HepG2 (cell line): ENCODE data around the gene C1orf21. TPM values are rescaled to one million over a fixed set of nuclear protein-coding genes. Genes with fewer than 3 reads are reported as not detected.

Experiments
- ATAC-seq: fragments of 200-7000 bp; cut with Tn5 transposase; 3 replicates; pipeline ENCODE4 v1.9.1; 2020; ENCODE audit warnings: mild to moderate bottlenecking, moderate library complexity
- BruUV-seq: library from RNA; stranded (reverse); fragments of 400-500 nt; replicated peaks from 2 replicates; lab custom pipeline; 2021; lab: Mats Ljungman, UMichigan
- CTCF ChIA-PET: fragments of 300-600 bp; formaldehyde crosslinking; extraction: SDS; loops from one replicate; lab custom pipeline; 2021; ENCODE audit warnings: low total read pairs, inconsistent platforms, low intra/inter-chr PET ratio; lab: Yijun Ruan, JAX
- POLR2A ChIA-PET: fragments of 350-600 bp; sonication (Branson Sonifier 250); formaldehyde crosslinking; loops from one replicate; lab custom pipeline; 2020; ENCODE audit warnings: antibody characterized with exemption, inconsistent platforms; lab: Yijun Ruan, JAX
- DNase-seq: peaks from one replicate; pipeline ENCODE4 v3.0.0-alpha.2; 2015; ENCODE audit warnings: low spot score
- FAIRE-seq: peaks from 3 replicates; lab custom pipeline; 2011; peaks lifted over from hg19 to GRCh38; lab: Jason Lieb, UNC
- H2AFZ ChIP-seq: one replicate; pipeline ENCODE4 v1.6.1; 2011; ENCODE audit warnings: low read length, inconsistent platforms
- H3K27ac ChIP-seq: fragments of 300-600 bp; 3 replicates; pipeline ENCODE4 v1.8.0; 2011; ENCODE audit warnings: mixed run types, mild to moderate bottlenecking, mixed read lengths, low read length, inconsistent platforms; ENCODE audit not compliant: insufficient read depth; ENCODE audit errors: extremely low read length
- H3K27me3 ChIP-seq, 2 experiments: fragments of 200-600 bp in 1 of 2; 2 replicates in 1 of 2; 3 replicates in 1 of 2; pipeline versions ENCODE4 v1.6.0 to v1.8.0; 2011; ENCODE audit warnings: low read length in 2 of 2, mild to moderate bottlenecking in 2 of 2, moderate library complexity in 2 of 2, inconsistent platforms in 1 of 2; ENCODE audit not compliant: insufficient read depth in 2 of 2, control insufficient read depth in 1 of 2
- H3K36me3 ChIP-seq, 2 experiments: fragments of 200-600 bp in 1 of 2; replicated peaks in 1 of 2; 2 replicates in 1 of 2; 3 replicates in 1 of 2; pipeline versions ENCODE4 v1.5.1 to v1.8.0; 2011; ENCODE audit warnings: low read length in 2 of 2, inconsistent platforms in 1 of 2; ENCODE audit not compliant: insufficient read depth in 2 of 2, control insufficient read depth in 1 of 2
- H3K4me1 ChIP-seq: 2 replicates; pipeline ENCODE4 v1.5.1; 2012; ENCODE audit warnings: low read length, inconsistent platforms; ENCODE audit not compliant: insufficient read depth
- H3K4me2 ChIP-seq: 2 replicates; pipeline ENCODE4 v1.6.0; 2011; ENCODE audit warnings: low read depth, low read length, inconsistent platforms
- H3K4me3 ChIP-seq, 3 experiments: fragments of 200-600 bp in 1 of 3; sonication (generic), shearing (Covaris generic) in 1 of 3; replicated peaks in 1 of 3; 2 replicates each; pipeline ENCODE4 v1.5.1; 2011 to 2016; ENCODE audit warnings: low read length in 3 of 3, inconsistent platforms in 2 of 3, low read depth in 2 of 3, mild to moderate bottlenecking in 2 of 3, control low read depth in 1 of 3, mixed read lengths in 1 of 3; ENCODE audit not compliant: insufficient read depth in 1 of 3
- H3K79me2 ChIP-seq: one replicate; pipeline ENCODE4 v1.6.1; 2011; ENCODE audit warnings: low read length, inconsistent platforms; ENCODE audit not compliant: insufficient read depth
- H3K9ac ChIP-seq: 2 replicates; pipeline ENCODE4 v1.6.0; 2011; ENCODE audit warnings: mild to moderate bottlenecking, low read depth, low read length, inconsistent platforms; ENCODE audit not compliant: insufficient read depth
- H3K9me3 ChIP-seq: 2 replicates; pipeline ENCODE4 v1.5.1; 2012; ENCODE audit warnings: mild to moderate bottlenecking, low read length
- H4K20me1 ChIP-seq: 2 replicates; pipeline ENCODE4 v1.6.0; 2011; ENCODE audit warnings: inconsistent platforms, mild to moderate bottlenecking, low read length, moderate library complexity; ENCODE audit not compliant: insufficient read depth
- JUN ChIP-seq: sonication (generic); formaldehyde crosslinking; IDR thresholded peaks from 2 replicates; pipeline ENCODE4 v1.4.0; 2020; ENCODE audit warnings: mild to moderate bottlenecking, missing genetic modification reagents
- SKI ChIP-seq: fragments of 450-650 bp; IDR thresholded peaks from one replicate; pipeline ENCODE4 v1.6.1; 2018; ENCODE audit warnings: mild to moderate bottlenecking; ENCODE audit not compliant: partially characterized antibody
- SMC3 ChIP-seq: IDR thresholded peaks from 2 replicates; pipeline ENCODE4 v1.6.1; 2011; ENCODE audit warnings: low read length, improper control_type of control experiment
- WGBS: methylation state at CpG from one replicate; pipeline ENCODE4 v1.1.6; 2017; ENCODE audit warnings: low lambda C conversion rate; 5-methylcytosine and 5-hydroxymethylcytosine counted together
- in situ Hi-C: cut with HindIII; loops from 2 replicates; pipeline ENCODE4 v1.10.0; 2017; ENCODE audit warnings: low pct_unique_long_range_greater_than_20kb; ENCODE audit not compliant: extremely low pct_ligation_motif_present
- intact Hi-C: fragments of 100-400 bp; cut with micrococcal nuclease; formaldehyde crosslinking; loops from one replicate; pipeline ENCODE4 v1.10.0; 2022; ENCODE audit not compliant: unreplicated experiment
- polyA plus RNA-seq, 8 experiments: library from polyadenylated mRNA; depleted of rRNA in 3 of 8; stranded (reverse) in 7 of 8; unstranded in 1 of 8; fragments of >200 nt; fragmentation: Illumina TruSeq in 4 of 8; extraction: Trizol in 4 of 8; gene quantifications; 2 replicates each; pipeline versions ENCODE4 v1.2.1 to v1.2.3, GENCODE V29; 2011 to 2016; ENCODE audit warnings: low read depth in 4 of 8, missing spikeins in 1 of 8, mixed read lengths in 1 of 8; ENCODE audit not compliant: insufficient read depth in 1 of 8
- total RNA-seq, 5 experiments: library from RNA; depleted of rRNA; stranded (reverse); fragments of >200 nt; fragmentation: Illumina TruSeq; extraction: Trizol; gene quantifications; 2 replicates each; pipeline ENCODE4 v1.2.3, GENCODE V29; 2016; ENCODE audit warnings: low read depth in 1 of 5
- TF ChIP-seq, protein P1 (sequence below): sonication (generic); formaldehyde crosslinking; IDR thresholded peaks from 2 replicates; pipeline ENCODE4 v1.4.0; 2020; ENCODE audit warnings: missing genetic modification reagents, borderline replicate concordance
- TF ChIP-seq, protein P2 (sequence below): IDR thresholded peaks from 2 replicates; pipeline ENCODE4 v1.6.1; 2016; ENCODE audit warnings: low read depth, control low read depth
- TF ChIP-seq, protein P3 (sequence below): sonication (generic); formaldehyde crosslinking; IDR thresholded peaks from 2 replicates; pipeline ENCODE4 v1.4.0; 2020; ENCODE audit warnings: mild to moderate bottlenecking, missing genetic modification reagents
- TF ChIP-seq, protein P4 (sequence below): sonication (generic); formaldehyde crosslinking; IDR thresholded peaks from 2 replicates; pipeline ENCODE4 v1.8.0; 2022; ENCODE audit warnings: mild to moderate bottlenecking, missing genetic modification reagents, borderline replicate concordance
- TF ChIP-seq, protein P5 (sequence below), 2 experiments: fragments of 450-650 bp in 1 of 2; sonication (generic) in 1 of 2; formaldehyde crosslinking in 1 of 2; IDR thresholded peaks; 2 replicates each; pipeline versions ENCODE4 v1.6.1 to v1.8.0; 2016 to 2022; ENCODE audit warnings: antibody characterized with exemption in 1 of 2, mild to moderate bottlenecking in 1 of 2, missing genetic modification reagents in 1 of 2

C1orf21 gene
- total and polyA plus RNA-seq, 2 of the 13 experiments (the other 11 are each of a cell fraction or from before 2014, with no cell fraction given) = not detected

DNA sequence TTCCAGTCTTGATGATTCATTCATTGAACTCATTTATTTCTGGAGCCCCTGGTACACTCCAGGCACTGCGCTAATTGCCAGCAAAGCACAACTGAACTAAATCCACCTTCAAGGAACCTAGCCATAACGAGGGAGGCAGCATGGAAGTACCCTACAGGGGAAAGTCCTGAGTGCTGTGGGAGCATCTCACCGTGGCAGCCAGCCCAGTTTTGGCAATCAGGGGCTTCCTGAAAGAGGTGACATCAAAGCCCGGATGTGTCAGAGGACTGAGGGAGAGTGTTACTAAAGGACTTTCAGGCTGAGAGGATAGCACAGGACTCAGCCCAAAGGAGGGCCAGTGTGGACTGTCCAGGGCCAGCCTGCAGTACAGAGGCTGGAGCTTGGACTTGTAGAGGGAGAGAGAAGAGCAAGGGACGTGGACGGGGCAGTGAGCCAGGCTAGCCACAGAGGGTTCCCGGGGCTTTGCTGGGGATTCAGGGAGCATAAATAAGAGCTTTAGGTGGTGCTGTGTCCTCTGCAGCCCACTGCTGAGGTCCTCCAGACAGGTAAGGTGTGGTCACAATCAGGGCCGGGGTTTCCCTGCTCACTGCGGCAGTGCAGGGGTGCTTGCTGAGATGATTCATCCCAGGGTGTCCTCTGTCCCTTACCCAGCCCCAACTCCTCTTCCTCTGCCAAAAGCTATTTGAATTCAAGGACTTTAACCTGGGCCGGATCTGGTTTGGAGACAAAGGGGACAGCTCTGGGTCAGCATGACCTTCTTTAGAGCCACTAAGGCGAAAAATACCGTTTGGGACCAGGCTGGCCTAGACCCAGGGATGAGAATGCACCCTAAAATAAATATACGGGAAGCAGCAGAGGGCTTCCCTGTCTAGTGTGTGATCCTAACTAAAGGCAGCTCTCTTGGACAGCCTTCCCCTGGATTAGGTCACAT, 239.5 kb downstream of the C1orf21 start:
- Histone ChIP-seq H4K20me1 (no peaks in the 10 kb centered on the region), H3K4me3 (no peak overlapping the region), H3K36me3 (no peaks in the 10 kb centered on the region), H3K79me2 (no peaks in the 10 kb centered on the region), H3K27me3 (peaks cover 1 to 33% of the 10 kb centered on the region in 2 experiments; a peak in 4 of 5 replicates), H3K4me1 (no peaks in the 10 kb centered on the region), H3K9ac (no peak overlapping the region), H3K27ac (no peak overlapping the region), H2AFZ (no peak overlapping the region), H3K9me3 (no peaks in the 10 kb centered on the region), H3K4me2 (no peak overlapping the region)
- intact Hi-C loops (no loop called here), in situ Hi-C loops (no loop called here)
- no TSS peak for BruUV-seq
- WGBS = 15% methylated on average over 10 of the region's 13 CpGs
- peak; percentile 41 for ATAC-seq
- no peak for FAIRE-seq
- no peak for DNase-seq
- ChIA-PET CTCF (no interaction called here), POLR2A (no interaction called here)
- TF ChIP-seq, protein P1, sequence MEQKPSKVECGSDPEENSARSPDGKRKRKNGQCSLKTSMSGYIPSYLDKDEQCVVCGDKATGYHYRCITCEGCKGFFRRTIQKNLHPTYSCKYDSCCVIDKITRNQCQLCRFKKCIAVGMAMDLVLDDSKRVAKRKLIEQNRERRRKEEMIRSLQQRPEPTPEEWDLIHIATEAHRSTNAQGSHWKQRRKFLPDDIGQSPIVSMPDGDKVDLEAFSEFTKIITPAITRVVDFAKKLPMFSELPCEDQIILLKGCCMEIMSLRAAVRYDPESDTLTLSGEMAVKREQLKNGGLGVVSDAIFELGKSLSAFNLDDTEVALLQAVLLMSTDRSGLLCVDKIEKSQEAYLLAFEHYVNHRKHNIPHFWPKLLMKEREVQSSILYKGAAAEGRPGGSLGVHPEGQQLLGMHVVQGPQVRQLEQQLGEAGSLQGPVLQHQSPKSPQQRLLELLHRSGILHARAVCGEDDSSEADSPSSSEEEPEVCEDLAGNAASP (CRISPR knock-in tag) = no peak
- TF ChIP-seq JUN (CRISPR knock-in tag) = no peak
- TF ChIP-seq, protein P2, sequence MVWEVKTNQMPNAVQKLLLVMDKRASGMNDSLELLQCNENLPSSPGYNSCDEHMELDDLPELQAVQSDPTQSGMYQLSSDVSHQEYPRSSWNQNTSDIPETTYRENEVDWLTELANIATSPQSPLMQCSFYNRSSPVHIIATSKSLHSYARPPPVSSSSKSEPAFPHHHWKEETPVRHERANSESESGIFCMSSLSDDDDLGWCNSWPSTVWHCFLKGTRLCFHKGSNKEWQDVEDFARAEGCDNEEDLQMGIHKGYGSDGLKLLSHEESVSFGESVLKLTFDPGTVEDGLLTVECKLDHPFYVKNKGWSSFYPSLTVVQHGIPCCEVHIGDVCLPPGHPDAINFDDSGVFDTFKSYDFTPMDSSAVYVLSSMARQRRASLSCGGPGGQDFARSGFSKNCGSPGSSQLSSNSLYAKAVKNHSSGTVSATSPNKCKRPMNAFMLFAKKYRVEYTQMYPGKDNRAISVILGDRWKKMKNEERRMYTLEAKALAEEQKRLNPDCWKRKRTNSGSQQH (CRISPR knock-in tag) = no peak
- TF ChIP-seq, protein P3, sequence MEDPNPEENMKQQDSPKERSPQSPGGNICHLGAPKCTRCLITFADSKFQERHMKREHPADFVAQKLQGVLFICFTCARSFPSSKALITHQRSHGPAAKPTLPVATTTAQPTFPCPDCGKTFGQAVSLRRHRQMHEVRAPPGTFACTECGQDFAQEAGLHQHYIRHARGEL (CRISPR knock-in tag) = no peak
- TF ChIP-seq, protein P4, sequence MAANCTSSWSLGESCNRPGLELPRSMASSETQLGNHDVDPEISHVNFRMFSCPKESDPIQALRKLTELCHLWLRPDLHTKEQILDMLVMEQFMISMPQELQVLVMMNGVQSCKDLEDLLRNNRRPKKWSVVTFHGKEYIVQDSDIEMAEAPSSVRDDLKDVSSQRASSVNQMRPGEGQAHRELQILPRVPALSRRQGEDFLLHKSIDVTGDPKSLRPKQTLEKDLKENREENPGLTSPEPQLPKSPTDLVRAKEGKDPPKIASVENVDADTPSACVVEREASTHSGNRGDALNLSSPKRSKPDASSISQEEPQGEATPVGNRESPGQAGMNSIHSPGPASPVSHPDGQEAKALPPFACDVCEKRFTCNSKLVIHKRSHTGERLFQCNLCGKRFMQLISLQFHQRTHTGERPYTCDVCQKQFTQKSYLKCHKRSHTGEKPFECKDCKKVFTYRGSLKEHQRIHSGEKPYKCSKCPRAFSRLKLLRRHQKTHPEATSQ (CRISPR knock-in tag) = no peak
- TF ChIP-seq, protein P5, sequence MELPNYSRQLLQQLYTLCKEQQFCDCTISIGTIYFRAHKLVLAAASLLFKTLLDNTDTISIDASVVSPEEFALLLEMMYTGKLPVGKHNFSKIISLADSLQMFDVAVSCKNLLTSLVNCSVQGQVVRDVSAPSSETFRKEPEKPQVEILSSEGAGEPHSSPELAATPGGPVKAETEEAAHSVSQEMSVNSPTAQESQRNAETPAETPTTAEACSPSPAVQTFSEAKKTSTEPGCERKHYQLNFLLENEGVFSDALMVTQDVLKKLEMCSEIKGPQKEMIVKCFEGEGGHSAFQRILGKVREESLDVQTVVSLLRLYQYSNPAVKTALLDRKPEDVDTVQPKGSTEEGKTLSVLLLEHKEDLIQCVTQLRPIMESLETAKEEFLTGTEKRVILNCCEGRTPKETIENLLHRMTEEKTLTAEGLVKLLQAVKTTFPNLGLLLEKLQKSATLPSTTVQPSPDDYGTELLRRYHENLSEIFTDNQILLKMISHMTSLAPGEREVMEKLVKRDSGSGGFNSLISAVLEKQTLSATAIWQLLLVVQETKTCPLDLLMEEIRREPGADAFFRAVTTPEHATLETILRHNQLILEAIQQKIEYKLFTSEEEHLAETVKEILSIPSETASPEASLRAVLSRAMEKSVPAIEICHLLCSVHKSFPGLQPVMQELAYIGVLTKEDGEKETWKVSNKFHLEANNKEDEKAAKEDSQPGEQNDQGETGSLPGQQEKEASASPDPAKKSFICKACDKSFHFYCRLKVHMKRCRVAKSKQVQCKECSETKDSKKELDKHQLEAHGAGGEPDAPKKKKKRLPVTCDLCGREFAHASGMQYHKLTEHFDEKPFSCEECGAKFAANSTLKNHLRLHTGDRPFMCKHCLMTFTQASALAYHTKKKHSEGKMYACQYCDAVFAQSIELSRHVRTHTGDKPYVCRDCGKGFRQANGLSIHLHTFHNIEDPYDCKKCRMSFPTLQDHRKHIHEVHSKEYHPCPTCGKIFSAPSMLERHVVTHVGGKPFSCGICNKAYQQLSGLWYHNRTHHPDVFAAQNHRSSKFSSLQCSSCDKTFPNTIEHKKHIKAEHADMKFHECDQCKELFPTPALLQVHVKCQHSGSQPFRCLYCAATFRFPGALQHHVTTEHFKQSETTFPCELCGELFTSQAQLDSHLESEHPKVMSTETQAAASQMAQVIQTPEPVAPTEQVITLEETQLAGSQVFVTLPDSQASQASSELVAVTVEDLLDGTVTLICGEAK (IDR thresholded peaks at IDR 0.05) = no peak
- TF ChIP-seq, protein P5 (CRISPR knock-in tag; IDR thresholded peaks at IDR 0.05) = no peak
- TF ChIP-seq SKI = no peak
- TF ChIP-seq SMC3 = no peak
